Mesothelial cell of epicardium (in vitro differentiated cells): Measurements from ENCODE around the gene NDUFS2. TPM values are rescaled to one million over a fixed set of nuclear protein-coding genes. Genes with fewer than 3 reads are reported as not detected.

Source experiments
- DNase-seq, 2 experiments: peaks; one replicate each; pipeline ENCODE4 v3.0.0; 2021; ENCODE audit warnings: low spot score in 2 of 2; ENCODE audit not compliant: unreplicated experiment in 2 of 2
- H3K27ac Mint-ChIP-seq: 2 replicates; pipeline ENCODE4 v1.8.0; 2021; ENCODE audit warnings: mixed read lengths
- H3K27me3 Mint-ChIP-seq: 2 replicates; pipeline ENCODE4 v1.8.0; 2021; ENCODE audit warnings: low read depth, mixed read lengths
- H3K36me3 Mint-ChIP-seq: 2 replicates; pipeline ENCODE4 v1.8.0; 2021; ENCODE audit warnings: mixed read lengths
- H3K4me1 Mint-ChIP-seq: 2 replicates; pipeline ENCODE4 v1.8.0; 2021; ENCODE audit warnings: mixed read lengths
- H3K4me3 Mint-ChIP-seq: 2 replicates; pipeline ENCODE4 v1.8.0; 2021; ENCODE audit warnings: mild to moderate bottlenecking, moderate library complexity, mixed read lengths
- H3K9me3 Mint-ChIP-seq: 2 replicates; pipeline ENCODE4 v1.8.0; 2021; ENCODE audit warnings: mixed read lengths
- CTCF ChIP-seq: fragments of 200-600 bp; sonication (generic); IDR thresholded peaks from one replicate; pipeline ENCODE4 v1.5.0; 2021; ENCODE audit warnings: antibody characterized with exemption; ENCODE audit not compliant: unreplicated experiment
- total RNA-seq: library from RNA; stranded (reverse); gene quantifications from 3 replicates; pipeline ENCODE4 v1.2.1, GENCODE V29; 2021

Gene NDUFS2
- total RNA-seq, 1 donor from 2014 or later, result 70.1 TPM

- H3K9me3 Mint-ChIP-seq, result no peaks in the 10 kb centered on the region
- no peak overlapping the region for H3K4me3 Mint-ChIP-seq
- H3K4me1 Mint-ChIP-seq, result peaks cover 15% of the 10 kb centered on the region
- H3K27ac Mint-ChIP-seq, result no peak overlapping the region
- no peak for DNase-seq
- H3K27me3 Mint-ChIP-seq, result no peaks in the 10 kb centered on the region
- H3K36me3 Mint-ChIP-seq, result peaks cover 23% of the 10 kb centered on the region
- TF ChIP-seq CTCF, result no peak
Measured at GRCh38 chr1:161168906-161169305, 33.3 kb upstream of the NDUFS2 start.

- Mint-ChIP-seq H3K27me3 (no peaks in the 10 kb centered on the region), H3K9me3 (no peaks in the 10 kb centered on the region), H3K4me1 (peaks cover 22% of the 10 kb centered on the region), H3K36me3 (peaks cover 28% of the 10 kb centered on the region), H3K4me3 (no peak overlapping the region), H3K27ac (no peak overlapping the region)
- DNase-seq, result no peak
- TF ChIP-seq CTCF, result no peak
Measured at GRCh38 chr1:161171191-161171590, 31.0 kb upstream of the NDUFS2 start.

- Mint-ChIP-seq H3K4me1 (peaks cover 28% of the 10 kb centered on the region), H3K9me3 (no peaks in the 10 kb centered on the region), H3K27ac (no peak overlapping the region), H3K4me3 (no peak overlapping the region), H3K27me3 (no peaks in the 10 kb centered on the region), H3K36me3 (peaks cover 28% of the 10 kb centered on the region)
- DNase-seq, result no peak
- no peak for TF ChIP-seq CTCF
Measured at GRCh38 chr1:161171696-161172095, 30.5 kb upstream of the NDUFS2 start.

- Mint-ChIP-seq H3K9me3 (no peaks in the 10 kb centered on the region), H3K27ac (no peak overlapping the region), H3K4me1 (peaks cover 23% of the 10 kb centered on the region), H3K27me3 (no peaks in the 10 kb centered on the region), H3K4me3 (no peak overlapping the region), H3K36me3 (peaks cover 28% of the 10 kb centered on the region)
- TF ChIP-seq CTCF, result no peak
- no peak for DNase-seq
Measured at GRCh38 chr1:161172349-161172748, 29.8 kb upstream of the NDUFS2 start.

- H3K27me3 Mint-ChIP-seq, result no peaks in the 10 kb centered on the region
- no peak for DNase-seq
- TF ChIP-seq CTCF, result no peak
- peaks cover 28% of the 10 kb centered on the region for H3K36me3 Mint-ChIP-seq
- no peak overlapping the region for H3K27ac Mint-ChIP-seq
- no peaks in the 10 kb centered on the region for H3K9me3 Mint-ChIP-seq
- H3K4me3 Mint-ChIP-seq, result no peak overlapping the region
- peaks cover 24% of the 10 kb centered on the region for H3K4me1 Mint-ChIP-seq
Measured at GRCh38 chr1:161172776-161173376, 29.3 kb upstream of the NDUFS2 start.

- no peaks in the 10 kb centered on the region for H3K27me3 Mint-ChIP-seq
- no peaks in the 10 kb centered on the region for H3K9me3 Mint-ChIP-seq
- TF ChIP-seq CTCF, result no peak
- peaks cover 23% of the 10 kb centered on the region for H3K4me1 Mint-ChIP-seq
- no peak overlapping the region for H3K27ac Mint-ChIP-seq
- DNase-seq, result no peak
- peaks cover 28% of the 10 kb centered on the region for H3K36me3 Mint-ChIP-seq
- H3K4me3 Mint-ChIP-seq, result no peak overlapping the region
Measured at GRCh38 chr1:161173711-161174110, 28.5 kb upstream of the NDUFS2 start.
